ENCODE measurements around the gene LITAF.

LITAF gene

GRCh38 chr16:11547118-11547916 lies 39.4 kb downstream of the LITAF start:
- DNase-seq = no peak

DNA sequence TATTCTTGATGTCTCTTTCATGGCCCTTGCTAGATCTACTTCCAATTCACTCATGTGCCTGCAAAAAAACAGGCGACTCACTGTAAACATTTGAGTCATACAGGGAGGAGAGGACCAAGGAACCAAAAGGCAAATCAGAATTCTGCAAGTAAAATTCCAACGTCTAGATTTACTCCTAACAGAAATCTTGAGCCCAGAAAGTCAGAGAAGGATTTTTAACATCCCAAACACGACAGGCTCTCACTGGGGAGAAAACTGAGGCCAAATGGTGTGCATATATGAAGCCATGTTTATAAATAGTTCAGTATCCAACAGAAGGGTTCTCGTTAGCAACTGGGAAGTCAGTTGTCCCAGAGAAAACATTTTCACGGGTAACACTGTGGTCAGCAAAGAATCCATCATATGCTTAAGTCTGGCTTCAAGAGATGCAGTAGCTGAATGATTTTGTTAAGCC lies 40.1 kb downstream of the LITAF start:
- DNase-seq = no peak

DNA sequence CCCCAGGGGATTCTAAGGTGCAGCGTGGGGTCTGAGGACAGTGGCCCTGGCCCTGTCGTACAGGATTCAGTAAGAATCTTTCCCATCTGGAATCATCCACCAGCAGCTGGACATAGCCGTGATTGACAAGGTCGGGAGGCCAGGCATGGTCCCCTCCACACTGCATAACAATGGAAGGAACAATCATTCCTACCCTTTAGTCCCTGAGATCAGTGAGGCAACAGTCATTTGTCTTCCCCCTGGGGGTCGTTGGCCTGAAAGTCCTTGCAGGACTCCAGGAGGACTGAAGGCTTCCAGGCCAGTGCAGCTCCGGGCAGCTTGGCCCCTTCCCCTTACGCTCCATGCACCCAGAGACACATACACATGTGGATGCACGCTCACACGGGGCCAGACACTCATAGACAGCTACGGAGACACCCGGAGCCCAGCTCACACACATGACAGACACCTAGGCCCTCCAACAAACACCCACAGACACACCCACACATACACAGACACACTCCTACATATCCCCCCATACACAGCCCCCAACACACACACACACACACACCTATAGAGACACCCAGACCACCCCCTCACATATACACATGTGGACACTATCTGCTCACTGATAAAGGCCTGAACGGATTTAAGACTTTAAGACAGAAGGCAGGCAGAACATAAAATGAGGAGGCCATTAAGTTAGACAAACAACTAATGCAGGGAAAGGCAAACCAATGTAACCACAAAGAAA lies 42.9 kb downstream of the LITAF start:
- no peak for DNase-seq

DNA sequence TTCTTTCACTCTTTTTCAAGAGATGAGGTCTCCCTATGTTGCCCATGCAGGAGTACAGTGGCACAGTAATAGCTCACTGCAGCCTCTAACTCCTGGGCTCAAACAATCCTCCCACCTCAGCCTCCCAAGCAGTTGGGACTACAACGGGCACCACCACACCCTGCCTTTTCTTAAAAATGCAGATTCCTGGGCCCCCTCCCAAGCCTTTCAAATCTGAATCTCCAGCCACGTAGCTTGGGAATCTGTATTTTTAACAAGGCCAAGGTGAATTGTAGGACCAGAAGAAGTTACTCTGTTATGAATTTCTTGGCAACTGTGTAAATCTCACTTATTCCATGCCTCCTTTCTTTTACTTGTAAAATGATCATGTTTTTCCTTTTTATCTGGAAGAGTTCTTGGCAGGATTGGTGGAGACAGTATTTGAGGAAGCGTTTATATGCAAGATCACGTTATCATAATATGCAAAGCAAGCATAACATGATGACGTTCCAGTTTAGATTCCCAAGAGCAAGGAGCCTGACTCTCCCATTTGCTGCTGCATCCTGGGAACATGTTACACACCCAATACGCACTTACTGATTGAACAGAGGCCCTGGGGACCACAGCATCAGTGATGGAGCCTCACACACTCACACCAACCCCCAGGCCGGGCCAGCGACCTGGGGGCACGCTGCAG lies 44.5 kb downstream of the LITAF start:
- no peak for DNase-seq

DNA sequence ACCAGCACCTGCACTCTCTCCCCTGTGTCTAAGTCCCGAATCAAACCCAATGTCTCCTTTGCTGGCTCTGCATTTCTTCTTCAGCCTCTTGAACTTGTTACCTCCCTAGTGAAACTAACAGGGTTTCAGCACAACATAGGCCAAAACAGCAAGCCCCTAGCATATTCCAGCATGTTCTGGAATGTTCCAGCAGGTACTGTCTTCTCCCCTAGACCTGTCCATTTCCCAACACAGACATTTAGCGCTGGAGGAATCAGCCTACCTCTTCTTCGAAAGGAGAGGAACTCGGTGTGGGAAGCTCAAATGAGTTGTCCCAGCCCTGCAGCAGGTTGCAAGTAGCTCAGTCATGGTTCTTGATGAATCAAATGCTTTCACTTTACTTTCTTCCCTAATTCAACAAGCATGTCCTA lies 47.1 kb downstream of the LITAF start:
- DNase-seq = no peak

DNA sequence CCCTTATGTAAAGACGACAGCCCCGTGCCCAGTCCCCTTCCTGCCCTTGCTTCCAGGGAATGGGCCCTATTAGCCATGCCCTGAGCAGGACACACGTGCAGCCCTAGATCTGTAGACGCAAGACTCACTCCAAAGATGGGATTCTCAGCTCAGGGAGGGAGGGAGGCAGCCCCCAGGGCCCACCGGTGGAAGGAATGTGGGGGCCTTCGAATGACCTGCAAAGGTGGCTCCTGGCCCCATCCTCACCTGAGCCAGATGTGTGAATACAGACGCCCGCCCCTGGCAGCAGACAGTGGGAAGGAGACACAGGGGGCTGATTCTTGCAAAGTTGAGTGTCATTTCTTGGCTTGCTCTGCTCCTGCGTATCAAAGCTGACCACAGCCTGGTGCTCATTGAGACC lies 47.8 kb downstream of the LITAF start:
- DNase-seq = no peak

- no peak for DNase-seq
Measured at GRCh38 chr16:11536104-11536866, 50.4 kb downstream of the LITAF start.

DNA sequence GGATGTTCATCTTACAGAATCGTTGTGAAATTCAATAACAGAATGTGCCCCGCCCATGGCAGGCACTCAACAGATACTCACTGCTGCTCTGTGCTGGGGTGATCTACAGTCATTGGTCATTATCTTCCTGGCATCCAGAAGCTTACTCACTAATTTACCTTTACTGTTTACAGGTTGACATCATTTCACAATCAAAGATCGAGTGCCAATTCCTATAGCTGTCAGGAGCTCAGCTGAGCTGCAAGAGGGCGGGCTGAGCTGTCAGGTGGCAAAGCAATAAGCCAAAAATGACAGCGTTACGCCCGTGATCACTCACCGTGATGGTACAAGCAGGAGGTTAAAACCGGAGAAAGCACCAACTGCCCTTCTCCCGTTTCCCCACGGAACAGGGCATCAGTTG lies 51.2 kb downstream of the LITAF start:
- no peak for DNase-seq

DNA sequence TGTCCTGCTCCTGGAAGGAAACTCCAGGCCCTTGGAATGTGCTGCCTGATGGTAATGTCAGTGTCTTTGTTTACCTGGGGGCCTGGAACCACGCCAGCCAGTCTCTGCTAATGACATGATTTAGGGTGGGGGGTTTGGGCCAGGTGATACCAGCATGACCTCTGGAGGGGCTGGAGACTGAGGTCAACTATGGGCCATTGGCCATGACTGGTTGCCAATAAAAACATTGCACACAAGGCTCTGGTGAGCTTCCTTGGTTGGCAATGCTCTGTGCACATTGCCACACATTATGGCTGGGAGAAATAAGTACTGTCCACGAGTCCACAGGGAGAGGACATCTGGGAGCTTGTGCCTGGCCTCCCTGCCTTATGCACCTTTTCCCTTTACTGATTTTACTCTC lies 52.5 kb downstream of the LITAF start:
- DNase-seq = no peak

GRCh38 chr16:11533588-11533987 lies 53.1 kb downstream of the LITAF start:
- no peak for DNase-seq

GRCh38 chr16:11530171-11530940 lies 56.4 kb downstream of the LITAF start:
- no peak for DNase-seq

DNA sequence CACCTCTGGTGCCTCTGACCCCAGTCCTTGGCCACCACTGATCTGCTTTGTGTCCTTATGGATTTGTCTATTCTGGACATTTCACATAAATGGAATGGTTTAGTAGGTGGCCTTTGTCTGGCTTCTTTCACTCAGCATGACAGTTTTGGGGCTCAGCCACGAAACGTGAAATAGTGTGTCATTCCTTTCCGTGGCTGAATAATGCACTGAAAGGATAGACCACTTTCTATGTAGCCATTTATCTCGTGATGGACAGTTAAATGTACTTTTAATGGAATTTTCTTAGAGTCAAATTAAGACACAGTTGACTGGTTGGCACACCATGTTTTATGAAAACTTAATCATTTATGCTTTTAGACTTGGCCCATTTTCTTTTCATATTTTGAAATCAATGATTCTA lies 57.4 kb downstream of the LITAF start:
- no peak for DNase-seq

- no peak for DNase-seq
Measured at GRCh38 chr16:11528053-11528452, 58.7 kb downstream of the LITAF start.

GRCh38 chr16:11526655-11527350 lies 59.9 kb downstream of the LITAF start:
- no peak for DNase-seq

DNA sequence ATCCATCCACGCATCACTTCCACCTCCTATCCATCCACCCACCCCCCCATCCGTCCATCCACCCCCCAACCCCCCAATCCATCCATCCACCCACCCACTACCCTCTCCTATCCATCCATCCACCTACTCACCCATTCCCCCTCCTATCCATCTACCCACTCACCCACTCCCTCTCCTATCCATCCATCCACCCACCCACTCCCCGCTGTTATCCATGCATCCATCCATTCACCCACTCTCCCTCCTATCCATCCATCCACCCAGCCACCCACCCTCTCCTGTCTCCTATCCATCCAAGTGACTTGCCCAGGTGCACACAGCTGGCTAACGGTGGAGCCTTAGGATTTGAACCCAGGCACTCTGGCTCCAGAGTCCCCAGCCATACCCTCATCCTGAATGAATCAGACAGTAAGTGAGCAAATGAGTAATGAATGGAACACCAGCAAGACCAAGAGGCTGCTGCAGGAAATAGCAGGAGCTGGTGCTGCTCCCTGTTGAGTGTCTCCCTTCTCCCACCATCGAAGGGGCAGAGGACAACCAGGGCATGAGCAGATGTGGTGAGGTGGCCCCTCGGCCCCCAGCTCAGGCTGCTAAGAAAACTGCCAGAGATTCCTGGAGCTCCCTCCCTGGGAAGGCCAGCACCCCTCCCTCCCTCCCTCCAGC lies 62.5 kb downstream of the LITAF start:
- DNase-seq = no peak

- no peak for DNase-seq
Measured at GRCh38 chr16:11521055-11521454, 65.7 kb downstream of the LITAF start.

DNA sequence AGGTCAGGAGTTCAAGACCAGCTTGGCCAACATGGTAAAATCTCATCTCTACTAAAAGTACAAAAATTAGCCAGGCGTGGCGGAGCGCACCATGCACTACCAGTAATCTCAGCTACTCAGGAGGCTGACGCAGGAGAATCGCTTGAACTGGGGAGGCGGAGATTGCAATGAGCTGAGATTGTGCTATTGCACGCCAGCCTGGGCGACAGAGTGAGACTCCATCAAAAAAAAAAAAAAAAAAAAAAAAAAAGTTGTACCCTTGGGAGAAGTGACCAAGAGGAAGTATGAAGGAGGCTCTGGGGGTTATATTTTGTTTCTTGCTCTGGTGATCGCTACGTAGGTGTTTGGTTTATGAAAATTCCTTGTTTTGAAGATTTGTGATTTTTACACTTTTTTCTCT lies 66.3 kb downstream of the LITAF start:
- DNase-seq = no peak

GRCh38 chr16:11517961-11518360 lies 68.8 kb downstream of the LITAF start:
- no peak for DNase-seq

GRCh38 chr16:11515540-11516430 lies 70.9 kb downstream of the LITAF start:
- DNase-seq = no peak

DNA sequence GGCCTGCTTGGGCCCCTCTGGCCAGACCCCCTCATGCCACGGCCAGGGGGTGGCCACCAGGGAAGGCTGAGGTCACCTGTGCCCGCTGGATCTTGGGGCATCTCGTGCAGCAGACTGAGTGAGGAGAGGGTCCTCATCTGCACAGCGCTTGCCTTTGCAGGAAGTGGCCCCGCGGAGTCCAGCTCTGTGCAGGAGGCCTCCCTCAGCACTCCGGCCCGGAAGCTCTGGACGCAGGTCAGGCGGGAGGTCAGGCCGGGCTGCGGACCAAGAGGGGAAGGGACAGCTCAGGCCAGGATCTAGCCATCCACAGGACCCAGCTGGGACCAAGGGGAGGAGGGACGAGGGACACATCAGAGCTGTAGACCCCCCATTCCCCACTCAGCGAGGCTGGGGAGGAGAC lies 72.4 kb downstream of the LITAF start:
- no peak for DNase-seq
